ENCODE data around the gene FOXP1. TPM values are rescaled to one million over a fixed set of nuclear protein-coding genes. Genes with fewer than 3 reads are reported as not detected.

FOXP1 gene
- total and polyA plus RNA-seq, 2 of the 8 experiments (the other 6 are each of a cell fraction or from before 2014, with no cell fraction given): 13.9 to 25.4 TPM

DNA sequence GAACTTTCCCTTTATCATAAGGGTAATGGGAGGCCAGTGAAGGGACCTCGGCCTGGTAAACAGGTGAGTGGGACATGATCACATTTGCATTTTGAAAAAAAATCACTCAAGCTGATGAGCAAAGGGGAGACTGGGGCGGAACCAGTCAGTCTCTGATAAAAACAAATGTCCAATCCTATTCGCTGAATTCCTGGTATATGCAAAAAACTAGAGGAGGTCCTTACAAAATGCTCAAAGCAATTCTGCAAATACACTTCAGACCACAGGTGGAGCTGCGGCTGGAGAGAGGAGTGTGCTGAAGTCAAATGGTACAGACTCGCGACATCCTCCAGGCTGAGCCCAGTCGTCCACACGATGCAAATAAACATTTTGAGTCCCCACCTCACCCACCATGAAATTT lies 166.7 kb downstream of the FOXP1 start (continued):
- TF ChIP-seq, protein P1, sequence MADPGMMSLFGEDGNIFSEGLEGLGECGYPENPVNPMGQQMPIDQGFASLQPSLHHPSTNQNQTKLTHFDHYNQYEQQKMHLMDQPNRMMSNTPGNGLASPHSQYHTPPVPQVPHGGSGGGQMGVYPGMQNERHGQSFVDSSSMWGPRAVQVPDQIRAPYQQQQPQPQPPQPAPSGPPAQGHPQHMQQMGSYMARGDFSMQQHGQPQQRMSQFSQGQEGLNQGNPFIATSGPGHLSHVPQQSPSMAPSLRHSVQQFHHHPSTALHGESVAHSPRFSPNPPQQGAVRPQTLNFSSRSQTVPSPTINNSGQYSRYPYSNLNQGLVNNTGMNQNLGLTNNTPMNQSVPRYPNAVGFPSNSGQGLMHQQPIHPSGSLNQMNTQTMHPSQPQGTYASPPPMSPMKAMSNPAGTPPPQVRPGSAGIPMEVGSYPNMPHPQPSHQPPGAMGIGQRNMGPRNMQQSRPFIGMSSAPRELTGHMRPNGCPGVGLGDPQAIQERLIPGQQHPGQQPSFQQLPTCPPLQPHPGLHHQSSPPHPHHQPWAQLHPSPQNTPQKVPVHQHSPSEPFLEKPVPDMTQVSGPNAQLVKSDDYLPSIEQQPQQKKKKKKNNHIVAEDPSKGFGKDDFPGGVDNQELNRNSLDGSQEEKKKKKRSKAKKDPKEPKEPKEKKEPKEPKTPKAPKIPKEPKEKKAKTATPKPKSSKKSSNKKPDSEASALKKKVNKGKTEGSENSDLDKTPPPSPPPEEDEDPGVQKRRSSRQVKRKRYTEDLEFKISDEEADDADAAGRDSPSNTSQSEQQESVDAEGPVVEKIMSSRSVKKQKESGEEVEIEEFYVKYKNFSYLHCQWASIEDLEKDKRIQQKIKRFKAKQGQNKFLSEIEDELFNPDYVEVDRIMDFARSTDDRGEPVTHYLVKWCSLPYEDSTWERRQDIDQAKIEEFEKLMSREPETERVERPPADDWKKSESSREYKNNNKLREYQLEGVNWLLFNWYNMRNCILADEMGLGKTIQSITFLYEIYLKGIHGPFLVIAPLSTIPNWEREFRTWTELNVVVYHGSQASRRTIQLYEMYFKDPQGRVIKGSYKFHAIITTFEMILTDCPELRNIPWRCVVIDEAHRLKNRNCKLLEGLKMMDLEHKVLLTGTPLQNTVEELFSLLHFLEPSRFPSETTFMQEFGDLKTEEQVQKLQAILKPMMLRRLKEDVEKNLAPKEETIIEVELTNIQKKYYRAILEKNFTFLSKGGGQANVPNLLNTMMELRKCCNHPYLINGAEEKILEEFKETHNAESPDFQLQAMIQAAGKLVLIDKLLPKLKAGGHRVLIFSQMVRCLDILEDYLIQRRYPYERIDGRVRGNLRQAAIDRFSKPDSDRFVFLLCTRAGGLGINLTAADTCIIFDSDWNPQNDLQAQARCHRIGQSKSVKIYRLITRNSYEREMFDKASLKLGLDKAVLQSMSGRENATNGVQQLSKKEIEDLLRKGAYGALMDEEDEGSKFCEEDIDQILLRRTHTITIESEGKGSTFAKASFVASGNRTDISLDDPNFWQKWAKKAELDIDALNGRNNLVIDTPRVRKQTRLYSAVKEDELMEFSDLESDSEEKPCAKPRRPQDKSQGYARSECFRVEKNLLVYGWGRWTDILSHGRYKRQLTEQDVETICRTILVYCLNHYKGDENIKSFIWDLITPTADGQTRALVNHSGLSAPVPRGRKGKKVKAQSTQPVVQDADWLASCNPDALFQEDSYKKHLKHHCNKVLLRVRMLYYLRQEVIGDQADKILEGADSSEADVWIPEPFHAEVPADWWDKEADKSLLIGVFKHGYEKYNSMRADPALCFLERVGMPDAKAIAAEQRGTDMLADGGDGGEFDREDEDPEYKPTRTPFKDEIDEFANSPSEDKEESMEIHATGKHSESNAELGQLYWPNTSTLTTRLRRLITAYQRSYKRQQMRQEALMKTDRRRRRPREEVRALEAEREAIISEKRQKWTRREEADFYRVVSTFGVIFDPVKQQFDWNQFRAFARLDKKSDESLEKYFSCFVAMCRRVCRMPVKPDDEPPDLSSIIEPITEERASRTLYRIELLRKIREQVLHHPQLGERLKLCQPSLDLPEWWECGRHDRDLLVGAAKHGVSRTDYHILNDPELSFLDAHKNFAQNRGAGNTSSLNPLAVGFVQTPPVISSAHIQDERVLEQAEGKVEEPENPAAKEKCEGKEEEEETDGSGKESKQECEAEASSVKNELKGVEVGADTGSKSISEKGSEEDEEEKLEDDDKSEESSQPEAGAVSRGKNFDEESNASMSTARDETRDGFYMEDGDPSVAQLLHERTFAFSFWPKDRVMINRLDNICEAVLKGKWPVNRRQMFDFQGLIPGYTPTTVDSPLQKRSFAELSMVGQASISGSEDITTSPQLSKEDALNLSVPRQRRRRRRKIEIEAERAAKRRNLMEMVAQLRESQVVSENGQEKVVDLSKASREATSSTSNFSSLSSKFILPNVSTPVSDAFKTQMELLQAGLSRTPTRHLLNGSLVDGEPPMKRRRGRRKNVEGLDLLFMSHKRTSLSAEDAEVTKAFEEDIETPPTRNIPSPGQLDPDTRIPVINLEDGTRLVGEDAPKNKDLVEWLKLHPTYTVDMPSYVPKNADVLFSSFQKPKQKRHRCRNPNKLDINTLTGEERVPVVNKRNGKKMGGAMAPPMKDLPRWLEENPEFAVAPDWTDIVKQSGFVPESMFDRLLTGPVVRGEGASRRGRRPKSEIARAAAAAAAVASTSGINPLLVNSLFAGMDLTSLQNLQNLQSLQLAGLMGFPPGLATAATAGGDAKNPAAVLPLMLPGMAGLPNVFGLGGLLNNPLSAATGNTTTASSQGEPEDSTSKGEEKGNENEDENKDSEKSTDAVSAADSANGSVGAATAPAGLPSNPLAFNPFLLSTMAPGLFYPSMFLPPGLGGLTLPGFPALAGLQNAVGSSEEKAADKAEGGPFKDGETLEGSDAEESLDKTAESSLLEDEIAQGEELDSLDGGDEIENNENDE (IDR thresholded peaks at IDR 0.05; ENCODE audit: insufficient replicate concordance, low read length): no peak
- TF ChIP-seq RAD21 (IDR thresholded peaks at IDR 0.05 in 1 of 2, conservative IDR thresholded peaks at IDR 0.05 in 1 of 2; ENCODE audit: low read depth in 2 of 2, low read length in 2 of 2) (peak; percentile 46 to 58), TEAD4 (IDR thresholded peaks at IDR 0.05; ENCODE audit: low read depth, low read length) (no peak), BCL11A (IDR thresholded peaks at IDR 0.05; ENCODE audit: low read depth in 2 of 2, low read length in 2 of 2) (no peak)
- TF ChIP-seq, protein P2, sequence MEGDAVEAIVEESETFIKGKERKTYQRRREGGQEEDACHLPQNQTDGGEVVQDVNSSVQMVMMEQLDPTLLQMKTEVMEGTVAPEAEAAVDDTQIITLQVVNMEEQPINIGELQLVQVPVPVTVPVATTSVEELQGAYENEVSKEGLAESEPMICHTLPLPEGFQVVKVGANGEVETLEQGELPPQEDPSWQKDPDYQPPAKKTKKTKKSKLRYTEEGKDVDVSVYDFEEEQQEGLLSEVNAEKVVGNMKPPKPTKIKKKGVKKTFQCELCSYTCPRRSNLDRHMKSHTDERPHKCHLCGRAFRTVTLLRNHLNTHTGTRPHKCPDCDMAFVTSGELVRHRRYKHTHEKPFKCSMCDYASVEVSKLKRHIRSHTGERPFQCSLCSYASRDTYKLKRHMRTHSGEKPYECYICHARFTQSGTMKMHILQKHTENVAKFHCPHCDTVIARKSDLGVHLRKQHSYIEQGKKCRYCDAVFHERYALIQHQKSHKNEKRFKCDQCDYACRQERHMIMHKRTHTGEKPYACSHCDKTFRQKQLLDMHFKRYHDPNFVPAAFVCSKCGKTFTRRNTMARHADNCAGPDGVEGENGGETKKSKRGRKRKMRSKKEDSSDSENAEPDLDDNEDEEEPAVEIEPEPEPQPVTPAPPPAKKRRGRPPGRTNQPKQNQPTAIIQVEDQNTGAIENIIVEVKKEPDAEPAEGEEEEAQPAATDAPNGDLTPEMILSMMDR (IDR thresholded peaks at IDR 0.05; ENCODE audit: control extremely low read depth in 1 of 3, insufficient read depth in 1 of 3, low read depth in 1 of 3, low read length in 3 of 3): peak; percentile 28 to 75 (median 43); a peak in 3 of 4 replicates

Data from H1 (cell line).